Measurements from ENCODE around the gene DBH. TPM values are rescaled to one million over a fixed set of nuclear protein-coding genes. Genes with fewer than 3 reads are reported as not detected.

Gene DBH
- total and polyA plus RNA-seq, 3 donors from 2014 or later, result 0.06 TPM; not detected in 2

DNA sequence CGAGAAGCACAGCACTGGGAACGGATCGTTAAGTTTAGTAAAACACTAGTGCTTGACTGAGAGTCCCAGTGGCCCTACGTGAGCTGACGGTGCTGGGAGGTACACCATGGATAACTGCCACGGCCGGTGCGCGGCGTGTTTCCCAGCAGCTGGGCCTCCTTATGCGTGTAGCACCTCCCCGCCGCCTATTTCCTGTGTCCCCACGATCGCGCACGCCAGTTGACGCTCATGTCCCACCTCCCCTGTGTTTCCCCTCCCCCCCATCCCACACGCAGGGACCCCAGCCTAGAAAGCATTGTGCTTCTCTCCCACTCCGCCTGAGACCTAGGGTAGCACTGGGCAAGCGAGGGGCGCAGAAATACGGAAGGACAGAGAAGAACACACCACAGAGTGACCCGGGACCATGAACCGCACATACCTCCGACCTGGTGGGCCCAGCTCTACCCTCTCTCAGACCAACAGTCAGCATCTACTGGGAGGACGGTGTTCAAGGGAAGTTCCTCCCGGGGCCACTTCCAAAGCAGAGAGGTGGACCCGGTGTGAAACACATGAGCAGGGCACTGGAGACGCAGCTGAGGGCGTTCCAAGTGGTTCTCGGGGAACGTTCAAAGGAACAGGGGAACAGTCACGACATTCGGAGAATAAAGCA is 45.6 kb downstream of the DBH start:
- WGBS, 2 donors, result 95 to 98% methylated on average over 31 to 35 of the region's 35 CpGs
- TF ChIP-seq POLR2A (IDR thresholded peaks at IDR 0.05), result no peak
- TF ChIP-seq, protein P1, sequence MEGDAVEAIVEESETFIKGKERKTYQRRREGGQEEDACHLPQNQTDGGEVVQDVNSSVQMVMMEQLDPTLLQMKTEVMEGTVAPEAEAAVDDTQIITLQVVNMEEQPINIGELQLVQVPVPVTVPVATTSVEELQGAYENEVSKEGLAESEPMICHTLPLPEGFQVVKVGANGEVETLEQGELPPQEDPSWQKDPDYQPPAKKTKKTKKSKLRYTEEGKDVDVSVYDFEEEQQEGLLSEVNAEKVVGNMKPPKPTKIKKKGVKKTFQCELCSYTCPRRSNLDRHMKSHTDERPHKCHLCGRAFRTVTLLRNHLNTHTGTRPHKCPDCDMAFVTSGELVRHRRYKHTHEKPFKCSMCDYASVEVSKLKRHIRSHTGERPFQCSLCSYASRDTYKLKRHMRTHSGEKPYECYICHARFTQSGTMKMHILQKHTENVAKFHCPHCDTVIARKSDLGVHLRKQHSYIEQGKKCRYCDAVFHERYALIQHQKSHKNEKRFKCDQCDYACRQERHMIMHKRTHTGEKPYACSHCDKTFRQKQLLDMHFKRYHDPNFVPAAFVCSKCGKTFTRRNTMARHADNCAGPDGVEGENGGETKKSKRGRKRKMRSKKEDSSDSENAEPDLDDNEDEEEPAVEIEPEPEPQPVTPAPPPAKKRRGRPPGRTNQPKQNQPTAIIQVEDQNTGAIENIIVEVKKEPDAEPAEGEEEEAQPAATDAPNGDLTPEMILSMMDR (IDR thresholded peaks at IDR 0.05), result no peak
- H3K27ac ChIP-seq, result no peak overlapping the region

DNA sequence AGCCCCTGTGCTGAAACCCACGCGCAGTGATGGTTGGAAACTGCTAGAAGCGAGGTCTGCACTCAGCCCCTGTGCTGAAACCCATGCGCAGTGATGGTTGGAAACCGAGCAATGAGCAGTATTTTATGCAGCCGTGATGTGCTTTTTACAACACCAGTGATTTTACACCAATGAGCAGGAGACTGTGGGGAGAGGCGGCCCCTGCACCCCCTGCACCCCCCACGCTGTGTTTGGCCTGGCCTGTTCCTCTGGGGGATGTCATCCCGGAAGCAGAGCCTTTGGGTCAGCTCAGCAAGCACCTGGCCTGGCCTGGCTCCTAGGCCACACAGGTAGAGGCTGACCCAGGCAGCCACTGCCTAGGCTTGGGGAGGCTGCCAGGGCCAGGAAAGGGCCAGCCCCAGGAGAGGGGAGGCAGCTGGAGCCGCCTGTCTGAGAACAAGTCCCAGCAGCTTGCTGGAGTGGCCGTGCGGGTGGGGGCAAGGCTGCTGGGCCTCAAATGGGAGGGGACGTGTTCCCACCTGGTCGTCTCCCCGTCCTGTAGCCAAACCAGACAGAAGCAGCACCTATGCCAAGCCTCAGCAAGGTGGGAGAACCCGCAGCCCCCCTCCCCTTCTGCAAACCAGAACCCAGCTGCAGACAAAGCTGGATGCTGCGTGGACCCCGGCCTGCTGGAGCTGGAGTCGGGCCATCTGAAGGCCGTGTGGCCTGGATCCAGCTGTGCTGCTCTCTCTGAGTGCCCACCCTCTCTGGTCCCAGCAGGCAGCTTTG is 46.8 kb downstream of the DBH start:
- Histone ChIP-seq H3K4me3 (no peak overlapping the region), H3K9me3 (no peaks in the 10 kb centered on the region), H3K36me3 (ENCODE audit: low read depth, missing control alignments) (no peaks in the 10 kb centered on the region), H3K4me1 (peaks cover 33% of the 10 kb centered on the region), H3K27ac (no peak overlapping the region), H3K27me3 (no peaks in the 10 kb centered on the region)
- no peak for TF ChIP-seq POLR2A (IDR thresholded peaks at IDR 0.05)
- TF ChIP-seq, protein P1 (IDR thresholded peaks at IDR 0.05), result no peak
- intact Hi-C loops (cut with DNase I; ENCODE audit: low total_unique reads), result no loop called here
- 65 to 68% methylated on average over 9 to 19 of the region's 20 CpGs for WGBS, 2 donors
- no peak for DNase-seq

More for the DNA sequence above, 45.6 kb downstream of the DBH start:
- no peak for DNase-seq
- no peaks in the 10 kb centered on the region for H3K9me3 ChIP-seq
- H3K4me3 ChIP-seq, result no peak overlapping the region
- H3K36me3 ChIP-seq (ENCODE audit: low read depth, missing control alignments), result no peaks in the 10 kb centered on the region
- intact Hi-C loops (cut with DNase I; ENCODE audit: low total_unique reads), result no loop called here
- peaks cover 36% of the 10 kb centered on the region for H3K4me1 ChIP-seq
- H3K27me3 ChIP-seq, result no peaks in the 10 kb centered on the region

DNA sequence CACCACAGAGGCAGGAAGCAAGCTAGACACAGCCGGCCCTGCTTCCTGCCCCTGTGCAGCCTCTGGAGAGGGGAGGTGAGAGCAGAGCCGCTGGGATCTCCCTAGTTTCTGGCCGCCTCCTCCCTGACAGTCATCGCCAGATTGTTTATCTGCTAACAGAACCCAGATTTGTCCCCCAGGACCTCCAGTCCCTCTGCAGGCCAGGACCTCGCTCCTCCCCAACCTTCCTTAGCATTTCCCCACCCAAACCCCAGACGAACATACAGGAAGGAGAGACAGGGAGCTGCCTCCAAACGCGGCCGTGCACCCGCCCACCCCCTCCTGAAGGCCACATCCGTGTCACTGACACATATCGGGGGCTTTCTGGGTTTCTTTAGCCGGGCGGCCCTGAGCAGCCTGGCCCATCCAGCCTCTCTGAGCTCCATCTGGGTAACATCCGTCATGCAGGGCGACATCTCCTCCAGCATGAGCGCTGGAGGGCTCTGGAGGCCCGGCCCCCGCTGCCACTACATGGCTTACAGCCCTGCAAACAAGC is 47.5 kb downstream of the DBH start:
- intact Hi-C loops (cut with DNase I; ENCODE audit: low total_unique reads), result no loop called here
- Histone ChIP-seq H3K9me3 (no peaks in the 10 kb centered on the region), H3K27ac (no peak overlapping the region), H3K4me1 (peaks cover 33% of the 10 kb centered on the region), H3K4me3 (no peak overlapping the region), H3K36me3 (ENCODE audit: low read depth, missing control alignments) (no peaks in the 10 kb centered on the region), H3K27me3 (no peaks in the 10 kb centered on the region)
- TF ChIP-seq, protein P1 (IDR thresholded peaks at IDR 0.05), result no peak
- no peak for TF ChIP-seq POLR2A (IDR thresholded peaks at IDR 0.05)
- DNase-seq, result peak; percentile 46
- WGBS, 2 donors, result 50 to 52% methylated on average over 15 to 19 of the region's 19 CpGs

DNA sequence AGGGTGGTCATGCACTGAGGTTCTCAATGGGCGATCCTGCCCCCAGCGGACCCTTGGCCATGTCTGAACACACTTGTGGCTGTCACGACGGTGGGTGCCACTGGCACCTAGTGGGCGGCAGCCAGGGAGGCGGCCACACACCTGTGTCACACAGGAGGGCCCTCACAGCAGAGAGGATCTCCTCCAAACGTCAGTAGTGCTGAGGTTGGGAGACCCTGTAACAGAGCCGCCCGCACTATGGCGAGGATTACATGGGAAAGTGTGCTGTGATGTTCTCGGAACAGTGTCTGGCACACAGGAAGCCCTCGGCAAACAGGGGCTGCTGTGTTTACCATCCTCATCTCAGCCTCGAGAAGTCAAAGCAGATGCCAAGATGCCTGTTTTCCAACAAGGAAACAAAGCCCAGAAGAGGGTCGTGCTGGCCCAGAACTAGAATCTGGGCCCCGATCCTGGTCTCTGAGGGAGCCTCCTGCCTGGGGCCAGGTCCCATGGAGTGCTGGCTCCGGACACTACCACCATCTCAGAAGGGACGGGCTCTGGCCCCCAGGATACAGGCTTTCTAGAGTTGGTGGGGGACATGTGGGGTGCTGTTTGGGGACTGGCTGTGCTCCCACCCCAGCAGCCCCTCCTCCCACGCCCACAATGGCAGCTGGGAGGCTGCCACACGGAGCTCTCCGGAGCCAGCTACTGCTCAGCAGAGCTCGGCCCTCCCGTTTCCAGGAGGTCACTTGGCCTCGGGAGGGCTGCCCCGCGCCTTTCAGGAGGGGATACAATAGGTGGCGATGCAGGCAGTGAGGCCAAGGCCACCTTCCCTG is 48.2 kb downstream of the DBH start:
- no peaks in the 10 kb centered on the region for H3K27me3 ChIP-seq
- H3K27ac ChIP-seq, result no peak overlapping the region
- no peak for DNase-seq
- TF ChIP-seq, protein P1 (IDR thresholded peaks at IDR 0.05), result no peak
- TF ChIP-seq POLR2A (IDR thresholded peaks at IDR 0.05), result no peak
- H3K4me1 ChIP-seq, result peaks cover 26% of the 10 kb centered on the region
- intact Hi-C loops (cut with DNase I; ENCODE audit: low total_unique reads), result no loop called here
- no peaks in the 10 kb centered on the region for H3K9me3 ChIP-seq
- H3K4me3 ChIP-seq, result no peak overlapping the region
- no peaks in the 10 kb centered on the region for H3K36me3 ChIP-seq (ENCODE audit: low read depth, missing control alignments)
- WGBS, 2 donors, result 49 to 68% methylated on average over 4 to 26 of the region's 26 CpGs
